ENCODE measurements around the gene MFNG. TPM values are rescaled to one million over a fixed set of nuclear protein-coding genes. Genes with fewer than 3 reads are reported as not detected.

MFNG gene
- polyA plus RNA-seq, 1 donor from 2014 or later = 0.17 TPM

- H3K36me3 ChIP-seq (ENCODE audit: insufficient read depth, low read length) = no peaks in the 10 kb centered on the region
- no peaks in the 10 kb centered on the region for H3K79me2 ChIP-seq (replicated peaks; ENCODE audit: insufficient read depth, low read length)
- no peaks in the 10 kb centered on the region for H3K9me2 ChIP-seq (ENCODE audit: insufficient read depth, low read length)
- H3K4me3 ChIP-seq (ENCODE audit: low read length) = no peak overlapping the region
- no peak overlapping the region for H2AFZ ChIP-seq (ENCODE audit: low read depth, low read length)
- no peak overlapping the region for H3K27ac ChIP-seq (ENCODE audit: low read length)
- no peaks in the 10 kb centered on the region for H3K27me3 ChIP-seq (ENCODE audit: insufficient read depth, low read depth, low read length)
- H3F3A ChIP-seq (ENCODE audit: insufficient read depth, low read length, poor library complexity, severe bottlenecking) = no peaks in the 10 kb centered on the region
- H3K4me2 ChIP-seq (ENCODE audit: low read length) = no peak overlapping the region
- H3K9ac ChIP-seq (ENCODE audit: low read length) = no peak overlapping the region
- H4K20me1 ChIP-seq (ENCODE audit: insufficient read depth) = no peaks in the 10 kb centered on the region
- H3K9me3 ChIP-seq (ENCODE audit: low read length) = no peaks in the 10 kb centered on the region
- no peak for TF ChIP-seq TAF1 (IDR thresholded peaks at IDR 0.05; ENCODE audit: low read depth)
- TF ChIP-seq EZH2 (IDR thresholded peaks at IDR 0.05; ENCODE audit: borderline replicate concordance, insufficient read depth, low read length, poor library complexity, severe bottlenecking) = no peak
Measured at GRCh38 chr22:37483050-37483449, 3.1 kb downstream of the MFNG start.

DNA sequence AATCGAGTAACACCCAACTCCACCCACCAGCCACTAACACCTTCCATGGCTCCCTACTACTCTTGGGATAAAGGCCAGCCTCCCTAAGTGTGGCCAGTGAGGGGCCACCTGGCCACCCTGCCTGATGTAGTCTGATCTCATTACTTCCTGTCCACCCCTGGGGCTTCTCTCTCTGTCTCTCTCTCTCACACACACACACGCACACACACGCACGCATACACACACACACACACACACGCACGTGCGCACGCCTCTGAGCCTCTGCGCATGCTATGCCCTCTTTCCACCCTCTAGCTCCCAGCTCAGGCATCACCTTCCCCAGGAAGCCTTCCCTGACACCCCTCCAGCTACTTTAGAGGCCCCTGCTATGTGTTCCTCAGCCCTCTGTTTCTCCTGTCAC, 3.9 kb downstream of the MFNG start:
- Histone ChIP-seq H3K79me2 (replicated peaks; ENCODE audit: insufficient read depth, low read length) (no peaks in the 10 kb centered on the region), H3K9me3 (ENCODE audit: low read length) (no peaks in the 10 kb centered on the region), H3K9me2 (ENCODE audit: insufficient read depth, low read length) (no peaks in the 10 kb centered on the region), H3K27ac (ENCODE audit: low read length) (no peak overlapping the region), H3F3A (ENCODE audit: insufficient read depth, low read length, poor library complexity, severe bottlenecking) (no peaks in the 10 kb centered on the region), H2AFZ (ENCODE audit: low read depth, low read length) (no peak overlapping the region), H3K36me3 (ENCODE audit: insufficient read depth, low read length) (no peaks in the 10 kb centered on the region), H3K27me3 (ENCODE audit: insufficient read depth, low read depth, low read length) (no peaks in the 10 kb centered on the region), H3K4me3 (ENCODE audit: low read length) (no peak overlapping the region), H3K4me2 (ENCODE audit: low read length) (no peak overlapping the region), H4K20me1 (ENCODE audit: insufficient read depth) (no peaks in the 10 kb centered on the region), H3K9ac (ENCODE audit: low read length) (no peak overlapping the region)
- TF ChIP-seq EP300 (conservative IDR thresholded peaks at IDR 0.05; ENCODE audit: poor library complexity, severe bottlenecking) = no peak
- TF ChIP-seq RAD21 (conservative IDR thresholded peaks at IDR 0.05) = no peak
- no peak for TF ChIP-seq REST (IDR thresholded peaks at IDR 0.05; ENCODE audit: borderline replicate concordance)
- no peak for TF ChIP-seq EZH2 (IDR thresholded peaks at IDR 0.05; ENCODE audit: borderline replicate concordance, insufficient read depth, low read length, poor library complexity, severe bottlenecking)

DNA sequence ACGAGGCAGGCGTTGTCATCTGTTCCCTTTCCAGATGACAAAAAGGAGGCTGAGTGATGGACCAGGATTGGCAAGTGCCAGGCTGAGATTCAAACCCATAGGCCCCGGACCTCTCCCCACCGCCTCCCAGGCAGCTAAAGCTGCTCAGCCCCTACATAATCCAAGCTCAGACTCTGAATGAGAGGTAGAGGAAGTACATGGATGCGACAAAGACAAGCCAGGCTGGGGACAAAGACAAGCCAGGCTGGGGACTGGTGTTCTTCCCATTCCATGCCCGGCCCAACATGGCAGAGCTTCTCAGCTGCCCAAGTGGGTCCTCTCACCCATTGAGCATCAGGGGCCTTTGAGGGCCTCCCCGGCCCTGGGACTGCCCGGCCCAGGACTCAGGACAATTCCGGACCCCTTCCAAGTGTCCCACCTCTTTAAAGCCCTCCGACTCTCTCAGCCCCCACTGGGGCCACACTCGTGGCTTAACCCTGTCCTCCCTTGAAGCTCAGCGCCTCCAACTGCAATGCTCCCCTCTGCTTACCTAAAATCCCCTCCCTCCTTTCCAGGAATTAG, 4.8 kb downstream of the MFNG start:
- Histone ChIP-seq H3K9me2 (ENCODE audit: insufficient read depth, low read length) (no peaks in the 10 kb centered on the region), H3K4me3 (ENCODE audit: low read length) (no peak overlapping the region)

More for the DNA sequence above, 4.8 kb downstream of the MFNG start:
- Histone ChIP-seq H3F3A (ENCODE audit: insufficient read depth, low read length, poor library complexity, severe bottlenecking) (no peaks in the 10 kb centered on the region), H2AFZ (ENCODE audit: low read depth, low read length) (no peak overlapping the region), H3K9ac (ENCODE audit: low read length) (no peak overlapping the region), H3K36me3 (ENCODE audit: insufficient read depth, low read length) (no peaks in the 10 kb centered on the region), H3K79me2 (replicated peaks; ENCODE audit: insufficient read depth, low read length) (no peaks in the 10 kb centered on the region), H4K20me1 (ENCODE audit: insufficient read depth) (no peaks in the 10 kb centered on the region), H3K27me3 (ENCODE audit: insufficient read depth, low read depth, low read length) (no peaks in the 10 kb centered on the region), H3K9me3 (ENCODE audit: low read length) (no peaks in the 10 kb centered on the region), H3K4me2 (ENCODE audit: low read length) (no peak overlapping the region), H3K27ac (ENCODE audit: low read length) (no peak overlapping the region)
- TF ChIP-seq, protein P1, sequence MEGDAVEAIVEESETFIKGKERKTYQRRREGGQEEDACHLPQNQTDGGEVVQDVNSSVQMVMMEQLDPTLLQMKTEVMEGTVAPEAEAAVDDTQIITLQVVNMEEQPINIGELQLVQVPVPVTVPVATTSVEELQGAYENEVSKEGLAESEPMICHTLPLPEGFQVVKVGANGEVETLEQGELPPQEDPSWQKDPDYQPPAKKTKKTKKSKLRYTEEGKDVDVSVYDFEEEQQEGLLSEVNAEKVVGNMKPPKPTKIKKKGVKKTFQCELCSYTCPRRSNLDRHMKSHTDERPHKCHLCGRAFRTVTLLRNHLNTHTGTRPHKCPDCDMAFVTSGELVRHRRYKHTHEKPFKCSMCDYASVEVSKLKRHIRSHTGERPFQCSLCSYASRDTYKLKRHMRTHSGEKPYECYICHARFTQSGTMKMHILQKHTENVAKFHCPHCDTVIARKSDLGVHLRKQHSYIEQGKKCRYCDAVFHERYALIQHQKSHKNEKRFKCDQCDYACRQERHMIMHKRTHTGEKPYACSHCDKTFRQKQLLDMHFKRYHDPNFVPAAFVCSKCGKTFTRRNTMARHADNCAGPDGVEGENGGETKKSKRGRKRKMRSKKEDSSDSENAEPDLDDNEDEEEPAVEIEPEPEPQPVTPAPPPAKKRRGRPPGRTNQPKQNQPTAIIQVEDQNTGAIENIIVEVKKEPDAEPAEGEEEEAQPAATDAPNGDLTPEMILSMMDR (IDR thresholded peaks at IDR 0.05; ENCODE audit: poor library complexity, severe bottlenecking) = no peak
- no peak for TF ChIP-seq RAD21 (conservative IDR thresholded peaks at IDR 0.05)
- TF ChIP-seq EP300 (conservative IDR thresholded peaks at IDR 0.05; ENCODE audit: poor library complexity, severe bottlenecking) = no peak
- TF ChIP-seq TAF1 (IDR thresholded peaks at IDR 0.05; ENCODE audit: low read depth) = no peak
- TF ChIP-seq SMC3 (conservative IDR thresholded peaks at IDR 0.05; ENCODE audit: poor library complexity) = no peak
- TF ChIP-seq MXI1 (conservative IDR thresholded peaks at IDR 0.05; ENCODE audit: poor library complexity, severe bottlenecking) = no peak
- TF ChIP-seq POLR2AphosphoS5 (IDR thresholded peaks at IDR 0.05) = no peak
- no peak for TF ChIP-seq REST (IDR thresholded peaks at IDR 0.05; ENCODE audit: borderline replicate concordance)
- no peak for TF ChIP-seq EZH2 (IDR thresholded peaks at IDR 0.05; ENCODE audit: borderline replicate concordance, insufficient read depth, low read length, poor library complexity, severe bottlenecking)

Data from neural cell (in vitro differentiated cells).